Measurements from ENCODE around the gene GOLGA6L10.
"Not testable (repeated sequence)": the region's sequence is repeated elsewhere in the genome, so short reads cannot be mapped to it uniquely, and the experiment has no call there.

DNA sequence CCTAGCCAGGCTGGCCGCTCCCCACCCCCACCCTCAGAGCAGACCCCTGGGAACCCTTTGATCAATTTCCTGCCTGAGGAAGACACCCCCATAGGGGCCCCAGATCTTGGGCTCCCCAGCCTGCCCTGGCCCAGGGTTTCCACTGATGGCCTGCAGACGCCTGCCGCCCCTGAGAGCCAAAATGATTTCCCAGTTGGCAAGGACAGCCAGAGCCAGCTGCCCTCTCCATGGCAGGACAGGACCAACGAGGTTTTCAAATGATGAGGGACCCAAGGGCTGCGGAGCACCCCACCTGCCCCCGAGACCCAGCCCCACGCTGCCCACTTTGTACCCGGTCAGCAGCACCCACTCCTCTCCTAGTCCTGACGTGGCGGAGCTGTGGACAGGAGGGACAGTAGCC lies 21.9 kb downstream of the GOLGA6L10 start:
- not testable (repeated sequence) for TF ChIP-seq POLR2A (IDR thresholded peaks at IDR 0.05)
- TF ChIP-seq, protein P1, sequence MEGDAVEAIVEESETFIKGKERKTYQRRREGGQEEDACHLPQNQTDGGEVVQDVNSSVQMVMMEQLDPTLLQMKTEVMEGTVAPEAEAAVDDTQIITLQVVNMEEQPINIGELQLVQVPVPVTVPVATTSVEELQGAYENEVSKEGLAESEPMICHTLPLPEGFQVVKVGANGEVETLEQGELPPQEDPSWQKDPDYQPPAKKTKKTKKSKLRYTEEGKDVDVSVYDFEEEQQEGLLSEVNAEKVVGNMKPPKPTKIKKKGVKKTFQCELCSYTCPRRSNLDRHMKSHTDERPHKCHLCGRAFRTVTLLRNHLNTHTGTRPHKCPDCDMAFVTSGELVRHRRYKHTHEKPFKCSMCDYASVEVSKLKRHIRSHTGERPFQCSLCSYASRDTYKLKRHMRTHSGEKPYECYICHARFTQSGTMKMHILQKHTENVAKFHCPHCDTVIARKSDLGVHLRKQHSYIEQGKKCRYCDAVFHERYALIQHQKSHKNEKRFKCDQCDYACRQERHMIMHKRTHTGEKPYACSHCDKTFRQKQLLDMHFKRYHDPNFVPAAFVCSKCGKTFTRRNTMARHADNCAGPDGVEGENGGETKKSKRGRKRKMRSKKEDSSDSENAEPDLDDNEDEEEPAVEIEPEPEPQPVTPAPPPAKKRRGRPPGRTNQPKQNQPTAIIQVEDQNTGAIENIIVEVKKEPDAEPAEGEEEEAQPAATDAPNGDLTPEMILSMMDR (IDR thresholded peaks at IDR 0.05) = not testable (repeated sequence)
